ENCODE data around the gene TKTL1.

TKTL1 gene

GRCh38 chrX:154321594-154321993 lies 26.0 kb downstream of the TKTL1 start:
- H3K4me1 ChIP-seq (ENCODE audit: control extremely low read depth in 1 of 4, control insufficient read depth in 4 of 4, insufficient read depth in 4 of 4, low read length in 3 of 4), result no peaks in the 10 kb centered on the region
- WGBS (ENCODE audit: insufficient coverage), result 88% methylated on average over 10 of the region's 10 CpGs
- DNase-seq, result no peak
- POLR2A ChIA-PET, result no interaction called here
- H3K9me3 ChIP-seq (ENCODE audit: control extremely low read depth in 1 of 5, control insufficient read depth in 4 of 5, insufficient read depth in 2 of 5, low read depth in 1 of 5, low read length in 4 of 5), result no peaks in the 10 kb centered on the region
- no peak overlapping the region for H3K4me3 ChIP-seq (ENCODE audit: control insufficient read depth in 1 of 7, extremely low read depth in 1 of 7, insufficient read depth in 4 of 7, low read depth in 2 of 7, low read length in 6 of 7)
- H3K36me3 ChIP-seq (ENCODE audit: control insufficient read depth in 4 of 4, insufficient read depth in 4 of 4, low read length in 3 of 4), result no peaks in the 10 kb centered on the region
- CTCF ChIA-PET, result no interaction called here
- H3K27me3 ChIP-seq (replicated peaks in 2 of 5; ENCODE audit: control insufficient read depth in 4 of 5, insufficient read depth in 5 of 5, low read length in 4 of 5), result peaks cover 0 to 16% (median 0%) of the 10 kb centered on the region in 5 experiments
- H3K27ac ChIP-seq (ENCODE audit: insufficient read depth in 1 of 2, low read depth in 1 of 2, low read length in 2 of 2, poor library complexity in 1 of 2, severe bottlenecking in 2 of 2), result no peak overlapping the region

- H3K27me3 ChIP-seq (replicated peaks in 2 of 5; ENCODE audit: control insufficient read depth in 4 of 5, insufficient read depth in 5 of 5, low read length in 4 of 5), result peaks cover 0 to 18% (median 0%) of the 10 kb centered on the region in 5 experiments
- no peaks in the 10 kb centered on the region for H3K9me3 ChIP-seq (ENCODE audit: control extremely low read depth in 1 of 5, control insufficient read depth in 4 of 5, insufficient read depth in 2 of 5, low read depth in 1 of 5, low read length in 4 of 5)
- 88% methylated on average over 10 of the region's 10 CpGs for WGBS (ENCODE audit: insufficient coverage)
- H3K4me3 ChIP-seq (ENCODE audit: control insufficient read depth in 1 of 7, extremely low read depth in 1 of 7, insufficient read depth in 4 of 7, low read depth in 2 of 7, low read length in 6 of 7), result no peak overlapping the region
- CTCF ChIA-PET, result interaction anchor here (0.9 kb wide), 1 partner anchor 211 kb away, joined by 3 read pairs; no protein-coding TSS in a partner anchor
- H3K36me3 ChIP-seq (ENCODE audit: control insufficient read depth in 4 of 4, insufficient read depth in 4 of 4, low read length in 3 of 4), result no peaks in the 10 kb centered on the region
- POLR2A ChIA-PET, result no interaction called here
- no peak overlapping the region for H3K27ac ChIP-seq (ENCODE audit: insufficient read depth in 1 of 2, low read depth in 1 of 2, low read length in 2 of 2, poor library complexity in 1 of 2, severe bottlenecking in 2 of 2)
- peaks cover 0 to 6% (median 2%) of the 10 kb centered on the region in 4 experiments for H3K4me1 ChIP-seq (ENCODE audit: control extremely low read depth in 1 of 4, control insufficient read depth in 4 of 4, insufficient read depth in 4 of 4, low read length in 3 of 4)
- DNase-seq, result no peak
These were observed 27.3 kb downstream of the TKTL1 start for GRCh38 chrX:154322890-154323289.

- DNase-seq, result no peak
- ChIA-PET CTCF (no interaction called here), POLR2A (no interaction called here)
- 72% methylated on average over 7 of the region's 7 CpGs for WGBS (ENCODE audit: insufficient coverage)
- Histone ChIP-seq H3K4me3 (ENCODE audit: control insufficient read depth in 1 of 7, extremely low read depth in 1 of 7, insufficient read depth in 4 of 7, low read depth in 2 of 7, low read length in 6 of 7) (no peak overlapping the region), H3K4me1 (ENCODE audit: control extremely low read depth in 1 of 4, control insufficient read depth in 4 of 4, insufficient read depth in 4 of 4, low read length in 3 of 4) (peaks cover 0 to 6% (median 2%) of the 10 kb centered on the region in 4 experiments), H3K36me3 (ENCODE audit: control insufficient read depth in 4 of 4, insufficient read depth in 4 of 4, low read length in 3 of 4) (no peaks in the 10 kb centered on the region), H3K9me3 (ENCODE audit: control extremely low read depth in 1 of 5, control insufficient read depth in 4 of 5, insufficient read depth in 2 of 5, low read depth in 1 of 5, low read length in 4 of 5) (no peaks in the 10 kb centered on the region), H3K27me3 (replicated peaks in 2 of 5; ENCODE audit: control insufficient read depth in 4 of 5, insufficient read depth in 5 of 5, low read length in 4 of 5) (peaks cover 0 to 20% (median 0%) of the 10 kb centered on the region in 5 experiments), H3K27ac (ENCODE audit: insufficient read depth in 1 of 2, low read depth in 1 of 2, low read length in 2 of 2, poor library complexity in 1 of 2, severe bottlenecking in 2 of 2) (no peak overlapping the region)
These were observed 27.9 kb downstream of the TKTL1 start for GRCh38 chrX:154323537-154323936.

- Histone ChIP-seq H3K9me3 (ENCODE audit: control extremely low read depth in 1 of 5, control insufficient read depth in 4 of 5, insufficient read depth in 2 of 5, low read depth in 1 of 5, low read length in 4 of 5) (no peaks in the 10 kb centered on the region), H3K27me3 (replicated peaks in 2 of 5; ENCODE audit: control insufficient read depth in 4 of 5, insufficient read depth in 5 of 5, low read length in 4 of 5) (peaks cover 0 to 28% (median 0%) of the 10 kb centered on the region in 5 experiments), H3K36me3 (ENCODE audit: control insufficient read depth in 4 of 4, insufficient read depth in 4 of 4, low read length in 3 of 4) (no peaks in the 10 kb centered on the region), H3K27ac (ENCODE audit: insufficient read depth in 1 of 2, low read depth in 1 of 2, low read length in 2 of 2, poor library complexity in 1 of 2, severe bottlenecking in 2 of 2) (no peak overlapping the region), H3K4me3 (ENCODE audit: control insufficient read depth in 1 of 7, extremely low read depth in 1 of 7, insufficient read depth in 4 of 7, low read depth in 2 of 7, low read length in 6 of 7) (no peak overlapping the region), H3K4me1 (ENCODE audit: control extremely low read depth in 1 of 4, control insufficient read depth in 4 of 4, insufficient read depth in 4 of 4, low read length in 3 of 4) (peaks cover 0 to 6% (median 2%) of the 10 kb centered on the region in 4 experiments)
- ChIA-PET CTCF (interaction anchor here (1.1 to 2.2 kb wide), 2 partner anchors 8 to 17 kb away, joined by 3 to 6 read pairs; no protein-coding TSS in a partner anchor), POLR2A (no interaction called here)
- DNase-seq, result no peak
- WGBS (ENCODE audit: insufficient coverage), result 94% methylated on average over 5 of the region's 8 CpGs
These were observed 29.9 kb downstream of the TKTL1 start for GRCh38 chrX:154325541-154325940.

GRCh38 chrX:154327038-154327820 lies 31.6 kb downstream of the TKTL1 start:
- CTCF ChIA-PET, result interaction anchor here (2.2 kb wide), 1 partner anchor 19 kb away, joined by 6 read pairs; no protein-coding TSS in a partner anchor
- H3K9me3 ChIP-seq (ENCODE audit: control extremely low read depth in 1 of 5, control insufficient read depth in 4 of 5, insufficient read depth in 2 of 5, low read depth in 1 of 5, low read length in 4 of 5), result no peaks in the 10 kb centered on the region
- H3K36me3 ChIP-seq (ENCODE audit: control insufficient read depth in 4 of 4, insufficient read depth in 4 of 4, low read length in 3 of 4), result no peaks in the 10 kb centered on the region
- H3K27ac ChIP-seq (ENCODE audit: insufficient read depth in 1 of 2, low read depth in 1 of 2, low read length in 2 of 2, poor library complexity in 1 of 2, severe bottlenecking in 2 of 2), result no peak overlapping the region
- no peak overlapping the region for H3K4me3 ChIP-seq (ENCODE audit: control insufficient read depth in 1 of 7, extremely low read depth in 1 of 7, insufficient read depth in 4 of 7, low read depth in 2 of 7, low read length in 6 of 7)
- H3K4me1 ChIP-seq (ENCODE audit: control extremely low read depth in 1 of 4, control insufficient read depth in 4 of 4, insufficient read depth in 4 of 4, low read length in 3 of 4), result peaks cover 0 to 6% (median 2%) of the 10 kb centered on the region in 4 experiments
- POLR2A ChIA-PET, result no interaction called here
- DNase-seq, result peak in 2 of 3 donors; percentile 36 to 46
- WGBS (ENCODE audit: insufficient coverage), result 61% methylated on average over 11 of the region's 11 CpGs
- peaks cover 0 to 33% (median 0%) of the 10 kb centered on the region in 5 experiments for H3K27me3 ChIP-seq (replicated peaks in 2 of 5; ENCODE audit: control insufficient read depth in 4 of 5, insufficient read depth in 5 of 5, low read length in 4 of 5)

- no peak for DNase-seq
- WGBS (ENCODE audit: insufficient coverage), result 91% methylated on average over 5 of the region's 5 CpGs
- H3K9me3 ChIP-seq (ENCODE audit: control extremely low read depth in 1 of 5, control insufficient read depth in 4 of 5, insufficient read depth in 2 of 5, low read depth in 1 of 5, low read length in 4 of 5), result no peaks in the 10 kb centered on the region
- no peaks in the 10 kb centered on the region for H3K36me3 ChIP-seq (ENCODE audit: control insufficient read depth in 4 of 4, insufficient read depth in 4 of 4, low read length in 3 of 4)
- H3K4me1 ChIP-seq (ENCODE audit: control extremely low read depth in 1 of 4, control insufficient read depth in 4 of 4, insufficient read depth in 4 of 4, low read length in 3 of 4), result peaks cover 0 to 6% (median 2%) of the 10 kb centered on the region in 4 experiments
- H3K4me3 ChIP-seq (ENCODE audit: control insufficient read depth in 1 of 7, extremely low read depth in 1 of 7, insufficient read depth in 4 of 7, low read depth in 2 of 7, low read length in 6 of 7), result no peak overlapping the region
- H3K27me3 ChIP-seq (replicated peaks in 2 of 5; ENCODE audit: control insufficient read depth in 4 of 5, insufficient read depth in 5 of 5, low read length in 4 of 5), result peaks cover 0 to 30% (median 0%) of the 10 kb centered on the region in 5 experiments
- no peak overlapping the region for H3K27ac ChIP-seq (ENCODE audit: insufficient read depth in 1 of 2, low read depth in 1 of 2, low read length in 2 of 2, poor library complexity in 1 of 2, severe bottlenecking in 2 of 2)
- ChIA-PET CTCF (no interaction called here), POLR2A (no interaction called here)
These were observed 33.1 kb downstream of the TKTL1 start for GRCh38 chrX:154328646-154329045.

GRCh38 chrX:154329294-154329693 lies 33.7 kb downstream of the TKTL1 start:
- ChIA-PET CTCF (interaction anchor here (1.9 kb wide), 1 partner anchor 15 kb away, joined by 5 read pairs; no protein-coding TSS in a partner anchor), POLR2A (no interaction called here)
- H3K4me1 ChIP-seq (ENCODE audit: control extremely low read depth in 1 of 4, control insufficient read depth in 4 of 4, insufficient read depth in 4 of 4, low read length in 3 of 4), result peaks cover 0 to 9% (median 3%) of the 10 kb centered on the region in 4 experiments
- no peak overlapping the region for H3K27ac ChIP-seq (ENCODE audit: insufficient read depth in 1 of 2, low read depth in 1 of 2, low read length in 2 of 2, poor library complexity in 1 of 2, severe bottlenecking in 2 of 2)
- peaks cover 0 to 25% (median 0%) of the 10 kb centered on the region in 5 experiments for H3K27me3 ChIP-seq (replicated peaks in 2 of 5; ENCODE audit: control insufficient read depth in 4 of 5, insufficient read depth in 5 of 5, low read length in 4 of 5)
- H3K9me3 ChIP-seq (ENCODE audit: control extremely low read depth in 1 of 5, control insufficient read depth in 4 of 5, insufficient read depth in 2 of 5, low read depth in 1 of 5, low read length in 4 of 5), result no peaks in the 10 kb centered on the region
- no peak overlapping the region for H3K4me3 ChIP-seq (ENCODE audit: control insufficient read depth in 1 of 7, extremely low read depth in 1 of 7, insufficient read depth in 4 of 7, low read depth in 2 of 7, low read length in 6 of 7)
- no peaks in the 10 kb centered on the region for H3K36me3 ChIP-seq (ENCODE audit: control insufficient read depth in 4 of 4, insufficient read depth in 4 of 4, low read length in 3 of 4)
- no peak for DNase-seq
- WGBS (ENCODE audit: insufficient coverage), result 88% methylated on average over 9 of the region's 10 CpGs

Data from common myeloid progenitor, CD34-positive (primary cell).